Urinary bladder (tissue), 4 donors: ENCODE results near the gene TSSK2. TPM values are rescaled to one million over a fixed set of nuclear protein-coding genes. Genes with fewer than 3 reads are reported as not detected.
A peak's percentile ranks its signal among the peaks of the same experiment; 100 is the strongest.

ENCODE experiments used
- DNase-seq: peaks from one replicate; pipeline ENCODE4 v3.0.0-alpha.2; 2015; ENCODE audit errors: extremely low spot score
- H3K27ac ChIP-seq: one replicate; pipeline ENCODE4 v1.5.1; 2013; ENCODE audit warnings: low read depth, mild to moderate bottlenecking, moderate library complexity
- H3K36me3 ChIP-seq: one replicate; pipeline ENCODE4 v1.6.1; 2013; ENCODE audit warnings: mild to moderate bottlenecking, moderate library complexity; ENCODE audit not compliant: insufficient read depth
- H3K4me1 ChIP-seq: one replicate; pipeline ENCODE4 v1.6.1; 2013; ENCODE audit warnings: mild to moderate bottlenecking, moderate library complexity; ENCODE audit not compliant: insufficient read depth
- H3K4me3 ChIP-seq: one replicate; pipeline ENCODE4 v1.5.1; 2013; ENCODE audit warnings: low read depth, low read length
- WGBS: extraction: QIAGEN DNeasy Blood & Tissue Kit; methylation state at CpG from one replicate; pipeline ENCODE4 v1.1.7; 2013; 5-methylcytosine and 5-hydroxymethylcytosine counted together
- polyA plus RNA-seq: library from polyadenylated mRNA; stranded (reverse); fragments of 200-250 nt; gene quantifications from one replicate; pipeline ENCODE4 v1.2.3, GENCODE V29; 2013
- total RNA-seq: library from RNA; depleted of rRNA; stranded (reverse); fragments of >200 nt; gene quantifications from one replicate; pipeline ENCODE4 v1.2.3, GENCODE V29; 2014
- donor health status: healthy with polysubstance abuse.
- donor health status: healthy.

The TSSK2 gene
- total and polyA plus RNA-seq, 2 donors, result 0.25 TPM; not detected in 1

DNA sequence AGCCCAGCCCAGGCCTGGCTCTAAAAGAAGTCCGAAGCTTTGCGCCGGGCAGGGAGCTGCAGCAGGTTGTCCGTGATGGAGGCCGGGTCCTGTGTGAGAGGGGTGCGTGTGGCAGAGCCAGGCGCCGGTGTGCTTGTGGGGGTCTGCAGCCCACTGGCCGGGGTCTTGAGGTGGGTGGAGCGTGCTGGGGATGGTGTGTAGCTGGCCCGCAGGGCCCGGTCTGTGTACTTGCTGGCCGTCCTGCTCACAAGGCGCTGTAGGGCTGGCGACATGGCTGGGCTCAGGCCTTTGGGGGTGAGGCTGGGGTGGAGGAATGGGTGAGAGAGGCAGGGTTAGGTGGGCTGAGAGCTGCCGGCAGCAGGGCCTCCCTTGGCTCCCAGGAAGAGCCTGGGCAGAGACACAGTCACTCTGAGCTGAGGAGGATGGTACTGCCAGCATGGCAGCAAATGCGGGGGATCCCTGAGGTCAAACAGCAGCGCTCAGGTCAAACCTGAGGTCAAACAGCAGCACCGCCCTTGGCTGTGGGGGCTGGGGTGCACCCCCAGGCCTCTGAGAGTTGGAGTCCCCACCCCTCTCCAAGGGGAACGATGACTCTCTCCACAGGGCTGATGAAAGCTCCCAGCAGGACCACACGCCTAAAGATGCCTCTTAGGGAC is 3.2 kb downstream of the TSSK2 start:
- WGBS, result 92% methylated on average over 21 of the region's 21 CpGs
- Histone ChIP-seq H3K4me1 (no peaks in the 10 kb centered on the region), H3K4me3 (no peak overlapping the region), H3K27ac (no peak overlapping the region), H3K36me3 (peaks cover 2% of the 10 kb centered on the region)
- no peak for DNase-seq

DNA sequence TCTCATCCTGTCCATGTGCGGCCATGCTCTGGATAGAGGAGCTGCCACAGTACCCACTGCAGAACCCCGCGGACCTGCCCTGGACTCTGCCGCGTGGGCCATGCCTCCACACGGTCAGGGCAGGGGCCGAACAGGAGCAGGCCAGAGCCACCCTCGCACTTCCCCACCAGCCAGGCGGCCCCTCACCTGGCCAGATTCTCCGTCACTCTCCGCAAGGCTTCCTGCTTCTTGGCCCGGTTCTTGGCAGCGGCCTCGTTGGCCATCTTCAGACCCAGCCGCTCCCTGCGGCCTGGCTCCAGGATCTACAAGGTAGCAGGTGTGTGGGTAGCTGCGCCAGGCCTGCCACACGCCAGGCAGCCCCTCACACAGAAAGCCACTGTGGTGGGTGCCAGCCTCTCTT is 3.8 kb downstream of the TSSK2 start:
- H3K27ac ChIP-seq, result no peak overlapping the region
- H3K36me3 ChIP-seq, result peaks cover 2% of the 10 kb centered on the region
- DNase-seq, result no peak
- WGBS, result 90% methylated on average over 18 of the region's 18 CpGs
- no peak overlapping the region for H3K4me3 ChIP-seq
- H3K4me1 ChIP-seq, result no peaks in the 10 kb centered on the region

DNA sequence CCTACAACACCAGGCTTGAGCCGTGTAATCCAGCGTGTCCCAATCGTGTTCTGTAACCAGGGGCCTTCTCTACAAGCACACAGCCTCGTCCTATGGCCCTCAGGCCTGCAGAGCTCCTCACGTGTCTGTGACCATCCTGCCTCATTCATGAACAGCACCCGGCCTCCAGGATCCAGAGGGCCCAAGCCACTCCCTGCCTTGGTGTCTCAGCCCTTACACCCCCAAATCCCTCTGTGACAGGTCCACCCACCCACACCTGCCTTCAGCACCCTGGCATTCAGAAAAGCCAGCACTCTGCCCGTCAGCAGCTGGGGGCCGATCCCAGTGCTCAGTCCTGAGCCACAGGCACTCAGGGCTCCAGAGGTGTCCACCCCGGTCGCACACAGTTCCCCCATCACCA is 5.8 kb downstream of the TSSK2 start:
- Histone ChIP-seq H3K4me3 (no peak overlapping the region), H3K36me3 (peaks cover 2% of the 10 kb centered on the region), H3K4me1 (no peaks in the 10 kb centered on the region), H3K27ac (no peak overlapping the region)
- whole genome bisulfite sequencing, result 93% methylated on average over 10 of the region's 10 CpGs
- no peak for DNase-seq

DNA sequence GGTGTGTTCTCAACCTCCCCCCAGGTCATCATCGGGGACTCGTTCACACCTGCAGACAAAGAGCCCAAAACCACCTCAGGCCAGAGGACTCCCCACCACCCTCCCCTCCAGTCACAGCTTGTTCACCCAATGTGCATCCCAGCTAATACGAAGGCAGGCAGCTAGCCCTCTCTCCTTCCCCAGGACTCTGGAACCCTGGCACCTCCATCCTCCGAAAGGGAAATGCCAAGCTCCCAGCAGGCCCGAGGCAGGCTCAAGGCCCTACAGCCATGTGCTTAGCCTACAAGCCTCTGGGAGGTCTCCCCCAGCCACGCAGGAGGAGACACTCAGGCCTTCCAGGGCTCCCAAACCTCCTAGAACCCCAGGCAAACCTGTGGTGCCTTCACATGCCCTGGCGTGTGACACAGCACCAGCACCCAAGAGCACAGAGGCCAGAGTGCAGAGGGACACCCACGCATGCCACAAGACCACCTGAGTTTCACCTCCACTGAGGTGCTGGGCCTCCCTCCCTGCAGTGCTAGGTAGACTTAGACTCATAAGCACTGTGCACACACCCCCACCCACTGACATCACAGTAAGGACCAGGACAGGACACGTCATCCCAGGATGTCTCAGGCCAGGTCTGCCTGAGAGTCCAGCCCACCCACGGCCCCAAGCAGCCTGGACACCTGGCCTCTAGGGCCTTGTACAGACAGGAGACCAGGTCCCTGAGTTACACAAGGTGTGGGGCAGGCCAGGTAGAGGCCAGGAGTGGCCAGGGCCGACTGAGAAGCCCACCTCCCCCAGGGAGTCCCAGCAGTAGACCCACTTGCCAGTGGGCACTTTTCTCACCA is 6.5 kb downstream of the TSSK2 start:
- H3K36me3 ChIP-seq, result peaks cover 2% of the 10 kb centered on the region
- DNase-seq, result no peak
- no peak overlapping the region for H3K27ac ChIP-seq
- H3K4me3 ChIP-seq, result no peak overlapping the region
- no peaks in the 10 kb centered on the region for H3K4me1 ChIP-seq
- WGBS, result 91% methylated on average over 11 of the region's 11 CpGs

- WGBS, result 89% methylated on average over 15 of the region's 15 CpGs
- peaks cover 2% of the 10 kb centered on the region for H3K36me3 ChIP-seq
Measured at GRCh38 chr22:19138217-19139000, 7.3 kb downstream of the TSSK2 start.

GRCh38 chr22:19139001-19139356 is 7.9 kb downstream of the TSSK2 start:
- no peak for DNase-seq
- Histone ChIP-seq H3K36me3 (peaks cover 2% of the 10 kb centered on the region), H3K27ac (no peak overlapping the region), H3K4me1 (no peaks in the 10 kb centered on the region), H3K4me3 (no peak overlapping the region)
- WGBS, result 92% methylated on average over 9 of the region's 9 CpGs

More at GRCh38 chr22:19138217-19139000, 7.3 kb downstream of the TSSK2 start:
- no peak overlapping the region for H3K27ac ChIP-seq
- no peak overlapping the region for H3K4me3 ChIP-seq
- H3K4me1 ChIP-seq, result no peaks in the 10 kb centered on the region
- DNase-seq, result no peak

- Histone ChIP-seq H3K4me3 (no peak overlapping the region), H3K4me1 (no peaks in the 10 kb centered on the region), H3K36me3 (peaks cover 2% of the 10 kb centered on the region), H3K27ac (no peak overlapping the region)
- DNase-seq, result no peak
- 92% methylated on average over 5 of the region's 5 CpGs for WGBS
Measured at GRCh38 chr22:19139974-19140373, 8.9 kb downstream of the TSSK2 start.

DNA sequence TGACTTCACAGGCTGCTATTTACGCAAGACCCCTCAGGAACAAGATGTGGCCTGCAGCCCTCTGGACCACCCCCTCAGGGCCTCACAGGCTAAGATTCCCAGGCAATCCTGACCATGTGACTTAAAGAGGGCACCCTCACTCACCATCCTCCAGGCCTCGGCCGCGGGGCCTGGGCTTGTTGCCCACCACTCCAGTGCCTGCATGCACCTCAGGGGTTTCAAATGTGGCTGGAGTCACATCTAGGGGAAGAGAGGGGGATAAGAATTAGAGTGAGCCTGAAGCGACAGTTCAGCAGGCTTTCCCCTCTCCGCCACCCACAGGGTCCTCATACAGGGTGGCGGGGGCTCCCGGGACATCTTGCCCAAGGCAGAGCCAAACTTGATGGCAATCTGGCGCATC is 11.3 kb downstream of the TSSK2 start:
- H3K4me3 ChIP-seq, result no peak overlapping the region
- WGBS, result 96% methylated on average over 9 of the region's 9 CpGs
- DNase-seq, result no peak
- no peak overlapping the region for H3K27ac ChIP-seq
- H3K4me1 ChIP-seq, result no peaks in the 10 kb centered on the region
- H3K36me3 ChIP-seq, result peaks cover 2% of the 10 kb centered on the region

GRCh38 chr22:19143212-19143611 is 12.1 kb downstream of the TSSK2 start:
- no peak overlapping the region for H3K4me3 ChIP-seq
- no peak for DNase-seq
- no peak overlapping the region for H3K27ac ChIP-seq
- H3K36me3 ChIP-seq, result peaks cover 2% of the 10 kb centered on the region
- WGBS, result 89% methylated on average over 5 of the region's 5 CpGs
- H3K4me1 ChIP-seq, result no peaks in the 10 kb centered on the region

GRCh38 chr22:19143967-19144400 is 12.9 kb downstream of the TSSK2 start:
- Histone ChIP-seq H3K4me1 (no peaks in the 10 kb centered on the region), H3K36me3 (no peaks in the 10 kb centered on the region), H3K27ac (peak overlapping the region; percentile 42), H3K4me3 (peak overlapping the region; percentile 63)
- DNase-seq, result no peak
- WGBS, result 3% methylated on average over 17 of the region's 17 CpGs

DNA sequence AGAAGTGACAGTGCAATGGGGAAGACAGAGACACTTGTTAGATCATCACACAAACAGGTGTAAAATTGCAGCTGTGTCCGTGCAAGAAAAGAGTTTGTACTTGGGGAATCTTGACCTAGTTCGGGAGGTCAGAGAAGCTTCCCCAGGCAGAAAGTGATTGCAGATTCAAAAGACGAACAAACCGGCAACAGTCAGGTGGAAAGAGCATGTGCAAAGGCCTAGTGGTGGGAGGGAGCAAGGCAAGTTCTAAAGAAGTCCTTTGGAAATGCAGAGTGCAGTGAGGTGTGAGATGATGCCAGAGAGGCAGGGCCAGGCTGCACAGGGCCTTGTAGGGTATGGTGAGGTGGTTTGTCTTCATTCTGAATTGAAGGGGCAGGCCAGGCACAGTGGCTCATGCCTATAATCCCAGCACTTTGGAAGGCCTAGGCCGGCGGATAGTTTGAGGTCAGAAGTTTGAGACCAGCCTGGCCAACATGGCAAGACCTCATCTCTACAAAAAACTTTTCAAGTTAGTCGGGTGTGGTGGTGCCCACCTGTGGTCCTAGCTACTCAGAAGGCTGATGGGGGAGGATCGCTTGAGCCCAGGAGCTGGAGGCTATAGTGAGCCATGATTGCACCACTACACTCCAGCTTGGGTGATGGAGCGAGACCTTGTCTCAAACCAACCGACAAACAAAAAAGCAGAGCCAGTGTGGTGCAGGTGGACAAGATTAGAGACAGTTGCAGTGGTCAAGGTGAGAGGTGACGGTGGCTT is 15.3 kb downstream of the TSSK2 start:
- H3K4me1 ChIP-seq, result peaks cover 1% of the 10 kb centered on the region
- no peak overlapping the region for H3K27ac ChIP-seq
- no peaks in the 10 kb centered on the region for H3K36me3 ChIP-seq
- no peak overlapping the region for H3K4me3 ChIP-seq
- WGBS, result 82% methylated on average over 11 of the region's 11 CpGs
- DNase-seq, result no peak

DNA sequence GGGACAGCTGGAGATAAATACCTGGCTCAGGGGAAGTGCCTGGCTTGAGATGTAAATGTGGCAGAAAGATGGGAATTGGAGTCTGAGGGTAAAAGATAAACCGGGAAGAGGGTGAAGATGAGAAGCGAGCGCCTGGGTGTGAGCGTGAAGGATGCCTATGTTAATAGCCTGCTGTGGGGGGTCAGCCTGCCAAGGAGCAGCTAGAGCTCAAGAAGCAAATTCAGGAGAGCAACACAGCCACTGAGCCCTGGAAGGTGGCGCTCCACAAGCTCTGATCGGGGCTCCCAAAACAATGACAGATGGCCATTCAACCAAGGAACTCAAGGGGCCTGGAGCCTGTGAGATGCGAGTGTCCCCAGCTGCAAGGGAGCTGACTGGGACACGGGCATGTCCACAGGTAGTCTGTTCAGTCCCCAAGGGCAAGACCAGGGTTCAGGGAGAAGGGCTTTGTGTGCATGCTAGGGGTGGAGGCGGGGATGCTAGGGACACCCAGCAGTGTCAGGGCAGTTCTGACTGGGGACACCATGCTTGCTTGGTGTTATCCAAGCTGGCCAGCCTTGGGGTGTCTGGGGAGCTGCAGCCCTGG is 16.2 kb downstream of the TSSK2 start:
- no peak for DNase-seq
- Histone ChIP-seq H3K36me3 (no peaks in the 10 kb centered on the region), H3K4me1 (peaks cover 1% of the 10 kb centered on the region), H3K27ac (no peak overlapping the region), H3K4me3 (no peak overlapping the region)
- WGBS, result 21% methylated on average over 9 of the region's 9 CpGs
